ENCODE data around the gene RALBP1.

GRCh38 chr18:9449600-9450414 is 25.5 kb upstream of the RALBP1 start:
- TF ChIP-seq CTCF (conservative IDR thresholded peaks at IDR 0.05; ENCODE audit: low read length) (no peak), EZH2phosphoT487 (IDR thresholded peaks at IDR 0.05; ENCODE audit: borderline replicate concordance) (no peak)

All from Loucy (cell line).